ENCODE results near the gene PCSK7. TPM values are rescaled to one million over a fixed set of nuclear protein-coding genes. Genes with fewer than 3 reads are reported as not detected.

Gene PCSK7
- polyA plus RNA-seq, 1 donor: 28.8 TPM

GRCh38 chr11:117230999-117231841 lies 653 bp downstream of the PCSK7 start:
- DNase-seq: no peak

GRCh38 chr11:117230286-117230961 lies 1.4 kb downstream of the PCSK7 start:
- no peak for DNase-seq

DNA sequence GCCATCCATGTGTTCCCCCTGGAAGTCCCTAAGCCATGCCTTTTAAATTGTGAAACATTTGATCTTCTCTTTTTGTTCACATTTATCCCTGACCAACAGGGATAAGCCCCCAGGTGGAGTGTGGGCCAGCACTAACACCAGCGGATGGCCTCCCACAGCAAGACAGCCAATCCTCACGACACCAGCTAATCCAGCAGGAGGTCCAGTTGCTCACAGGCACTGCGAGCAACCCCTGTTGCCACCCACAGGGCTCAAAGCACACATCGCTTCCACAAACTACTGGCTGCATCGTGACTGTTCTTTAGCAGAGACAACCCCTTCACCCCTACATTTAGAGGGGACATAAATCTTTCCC lies 2.0 kb downstream of the PCSK7 start:
- no peak for DNase-seq

DNA sequence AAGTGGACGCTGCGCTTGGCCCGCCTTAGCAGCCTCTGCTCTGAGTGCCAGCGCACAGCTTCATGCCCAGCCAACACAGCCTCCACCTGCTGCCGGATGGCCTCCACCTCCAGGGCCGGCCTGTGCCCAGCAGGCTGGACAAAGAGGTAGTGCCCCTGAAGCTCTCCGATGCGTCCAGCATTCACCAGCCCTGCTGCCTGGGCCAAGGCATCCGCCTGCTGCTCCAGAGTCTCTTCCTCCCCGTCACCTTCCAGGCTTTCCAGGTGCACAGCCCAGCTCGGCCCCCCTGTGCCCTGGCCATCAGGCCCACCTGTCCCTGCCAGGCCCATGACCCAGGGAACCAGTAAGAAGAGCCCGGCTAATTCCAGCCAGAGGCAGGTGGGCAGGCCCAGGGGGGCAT lies 2.5 kb downstream of the PCSK7 start:
- DNase-seq: no peak

DNA sequence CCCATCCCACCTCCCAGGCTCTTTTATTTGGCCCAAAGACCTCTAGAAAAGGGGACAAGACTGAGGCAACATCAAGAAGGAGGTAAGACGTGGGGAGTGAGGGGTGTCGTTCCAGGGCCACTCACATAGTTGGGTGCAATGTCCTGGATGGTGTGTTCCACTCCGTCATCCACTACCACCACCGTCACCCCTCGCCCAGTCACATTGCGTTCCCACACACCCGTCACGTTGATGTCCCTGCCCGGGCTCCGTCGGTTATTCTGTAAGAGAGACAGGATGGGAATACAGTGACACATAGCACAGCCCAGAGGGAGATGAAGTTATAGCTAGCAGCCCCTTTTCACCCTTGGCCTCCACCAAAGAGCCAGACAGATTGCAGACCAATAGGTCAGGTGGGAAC lies 3.8 kb downstream of the PCSK7 start:
- no peak for DNase-seq

GRCh38 chr11:117226388-117227385 lies 5.2 kb downstream of the PCSK7 start:
- DNase-seq: peak; percentile 81

DNA sequence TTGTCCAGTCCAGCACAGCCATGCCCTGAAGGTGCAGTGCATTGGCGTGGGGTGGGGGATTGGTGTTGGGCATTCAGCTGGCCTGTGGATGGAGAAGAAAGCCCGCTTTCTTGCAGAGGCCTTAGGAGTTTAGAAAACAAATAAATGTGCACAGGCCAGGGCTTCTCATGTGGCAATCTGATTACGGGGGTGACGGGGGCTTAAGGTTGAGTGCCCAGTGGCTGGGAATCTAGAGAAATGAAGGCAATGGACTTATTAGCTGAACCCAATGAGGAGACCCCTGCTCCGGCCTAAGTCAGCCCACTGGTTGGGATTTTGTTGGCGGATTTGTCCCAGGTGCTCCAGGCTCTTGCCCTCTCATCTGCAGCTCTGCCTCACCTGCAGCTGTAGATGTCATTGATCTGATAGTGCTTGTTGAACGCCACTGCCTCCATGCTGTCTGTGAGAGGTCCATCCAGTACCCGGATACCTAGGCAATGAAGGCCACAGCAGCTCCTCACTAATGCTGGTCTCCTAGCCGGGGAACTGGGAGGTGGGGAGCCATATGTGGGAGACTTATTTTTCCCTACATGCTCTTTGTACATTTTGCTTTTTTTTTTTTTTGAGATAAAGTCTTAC lies 6.2 kb downstream of the PCSK7 start:
- DNase-seq: no peak

DNA sequence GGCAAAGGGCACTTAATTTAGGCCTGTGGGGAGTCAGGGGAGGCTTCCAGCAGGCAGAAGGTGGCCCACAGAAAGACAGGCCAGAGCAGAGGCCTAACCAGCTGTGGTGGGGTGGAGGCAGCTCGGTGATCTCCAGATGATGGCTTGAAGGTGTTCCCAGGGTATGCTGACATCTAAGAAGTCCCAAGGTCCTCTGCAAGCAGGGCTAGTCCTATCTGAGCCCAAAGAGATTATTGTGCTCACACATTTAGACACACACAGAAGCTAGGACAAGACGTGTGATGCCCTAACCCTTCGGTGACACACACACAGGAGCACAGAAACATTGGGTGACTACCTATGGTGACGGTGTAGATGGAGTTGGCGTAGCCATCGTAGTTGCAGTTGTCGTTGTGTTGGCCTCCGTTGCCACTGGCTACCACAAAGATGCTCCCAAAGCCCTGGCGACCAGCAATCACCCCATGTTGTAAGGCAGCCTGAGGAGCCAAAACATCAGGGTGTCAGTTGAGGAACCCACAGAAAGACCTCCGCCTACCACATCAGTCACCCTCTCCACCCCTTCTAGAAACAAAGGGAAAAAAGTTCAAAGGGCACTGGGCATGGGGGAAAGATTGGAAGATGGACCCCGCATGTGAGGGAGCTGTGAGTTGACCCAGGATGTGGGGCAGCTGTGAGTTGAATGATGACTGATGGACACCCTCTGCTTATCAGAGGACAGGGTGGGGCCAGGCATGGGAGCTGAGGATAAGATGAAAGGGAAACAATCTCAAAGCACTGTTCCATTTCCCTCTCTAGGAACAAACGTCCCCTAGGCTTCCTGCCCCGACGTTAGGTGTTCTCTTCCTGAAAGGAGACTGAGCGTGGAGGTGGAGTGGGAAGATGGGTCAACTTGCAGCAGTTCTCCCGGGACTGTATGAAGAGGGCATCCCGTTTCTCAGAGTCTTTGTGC lies 7.9 kb downstream of the PCSK7 start:
- no peak for DNase-seq

DNA sequence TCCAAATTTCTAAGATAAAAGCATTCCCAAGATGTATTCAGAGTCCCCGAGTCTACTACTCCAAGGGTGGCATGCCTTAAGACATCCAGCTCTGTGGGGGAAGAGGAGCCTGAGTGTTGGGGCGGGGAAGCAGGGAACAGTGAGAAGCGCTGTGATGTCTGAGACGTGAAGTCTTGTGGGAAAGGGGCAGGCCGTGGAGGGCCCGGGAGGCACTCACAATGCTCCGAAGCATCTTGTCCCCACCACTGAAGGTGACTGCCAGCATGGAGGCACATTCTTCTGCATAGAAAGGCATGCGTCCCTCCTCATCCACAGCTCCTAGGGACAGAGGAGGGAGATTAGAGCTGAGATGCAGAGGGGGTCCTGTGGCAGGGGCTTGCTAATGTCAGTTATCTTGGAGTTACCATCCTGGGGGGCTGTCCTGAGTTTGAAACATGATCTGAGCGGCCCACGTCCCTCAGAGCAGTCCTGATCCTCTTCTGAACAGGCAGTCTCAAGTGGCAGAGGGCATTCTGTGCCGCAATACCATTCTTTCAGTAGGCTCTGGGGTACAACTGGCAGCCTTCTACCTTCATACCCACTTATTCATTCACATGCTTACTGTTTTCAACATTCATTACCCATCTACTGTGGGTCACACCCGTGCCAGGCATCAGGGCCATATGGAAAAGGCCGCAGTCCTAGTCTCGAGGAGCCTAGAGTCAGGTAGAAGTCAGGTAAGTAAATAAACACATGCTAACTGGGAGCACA lies 8.7 kb downstream of the PCSK7 start:
- DNase-seq: no peak

DNA sequence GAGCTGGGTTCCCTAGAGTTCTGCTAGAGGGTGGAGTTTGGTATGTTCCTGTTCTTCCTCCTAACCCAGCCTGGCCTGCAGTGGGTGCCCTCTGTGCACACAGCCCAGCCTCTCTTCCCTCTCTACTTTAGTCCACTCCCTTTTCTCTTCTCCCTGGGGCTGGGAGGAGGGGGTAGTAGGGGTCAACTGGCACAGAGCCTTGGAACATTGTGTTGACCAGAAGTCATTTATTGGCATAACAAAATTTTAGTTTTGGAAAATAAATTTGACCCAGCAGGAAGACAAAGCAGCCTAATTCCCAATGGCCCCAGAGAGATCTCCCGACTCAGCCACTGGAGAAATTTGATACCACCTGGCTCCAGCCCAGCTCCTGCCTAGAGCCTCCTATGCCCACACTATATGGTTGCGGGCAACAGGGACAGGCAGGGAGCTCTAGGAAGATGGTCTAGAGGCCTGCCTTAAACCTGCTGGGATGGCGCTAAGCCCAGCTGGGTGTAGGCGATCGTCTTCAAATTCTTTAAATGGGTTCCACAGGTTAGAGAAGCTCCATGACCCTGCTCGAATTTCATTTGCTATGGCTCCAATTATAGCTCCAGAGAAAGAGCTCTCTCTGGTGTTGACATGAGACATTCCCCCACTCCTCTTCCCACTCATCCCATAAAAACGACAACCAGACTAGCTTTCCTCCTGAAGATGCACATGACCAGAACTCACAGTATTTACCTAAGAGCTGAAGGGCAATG lies 9.9 kb downstream of the PCSK7 start:
- DNase-seq: peak; percentile 66

DNA sequence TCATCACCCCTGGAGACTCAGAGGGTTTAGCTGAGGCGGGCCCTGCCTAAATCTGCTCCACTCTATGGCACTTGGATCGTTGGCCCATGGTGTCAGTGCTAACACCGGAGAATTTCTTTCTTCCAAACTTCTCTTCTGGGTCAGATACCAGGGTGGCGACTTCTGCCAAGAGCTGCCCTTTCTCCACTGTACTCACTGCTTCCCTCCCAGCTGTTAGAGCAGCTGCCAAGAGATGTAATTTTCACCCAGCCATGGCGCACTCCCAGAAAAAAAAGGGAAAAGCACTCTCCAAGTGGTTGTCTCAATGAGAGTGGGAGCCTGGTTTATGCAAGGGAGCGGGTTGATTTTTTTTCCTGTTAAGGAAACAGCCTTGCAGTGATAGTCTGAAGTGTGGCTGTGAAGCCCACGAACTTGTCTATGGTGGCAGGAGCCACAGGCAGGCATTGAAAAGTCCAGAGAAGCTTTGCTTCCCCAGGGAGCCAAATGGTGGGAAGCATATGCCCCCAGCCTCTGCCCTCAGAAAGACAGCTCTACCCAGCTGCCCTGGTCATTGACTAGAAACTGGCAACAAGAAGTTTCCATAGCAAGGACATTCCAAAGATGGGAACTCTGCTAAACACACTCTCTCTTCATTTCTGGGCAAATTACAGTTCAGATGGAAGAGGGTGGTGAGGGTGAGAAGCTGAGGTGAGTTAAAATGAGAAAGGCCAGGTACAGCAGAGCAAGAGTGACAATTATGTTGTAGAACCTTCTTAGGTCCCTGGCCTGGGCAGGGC lies 10.7 kb downstream of the PCSK7 start:
- DNase-seq: peak; percentile 59

GRCh38 chr11:117220568-117220967 lies 11.3 kb downstream of the PCSK7 start:
- DNase-seq: peak; percentile 73

GRCh38 chr11:117219995-117220394 lies 11.9 kb downstream of the PCSK7 start:
- DNase-seq: no peak

- DNase-seq: no peak
Measured at GRCh38 chr11:117219455-117219854, 12.4 kb downstream of the PCSK7 start.

DNA sequence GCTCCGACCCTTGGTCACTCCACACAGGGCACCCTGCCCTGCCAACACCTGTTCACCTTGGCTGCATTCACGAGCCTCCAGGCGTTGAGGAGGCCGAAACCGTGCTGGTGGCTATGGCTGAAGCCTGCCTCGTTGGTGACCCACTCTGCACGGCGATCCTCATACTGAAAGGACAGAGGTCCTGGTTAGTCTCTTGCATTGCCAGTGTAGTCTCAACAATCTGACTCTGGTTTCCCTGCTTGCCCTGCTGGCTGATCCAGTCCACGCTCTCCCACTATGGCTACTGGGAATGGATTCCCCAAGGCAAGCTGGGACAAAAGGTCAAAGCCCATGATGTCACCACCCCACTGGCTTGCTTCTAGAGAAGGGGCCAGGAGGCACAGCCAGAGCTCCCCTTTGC lies 12.9 kb downstream of the PCSK7 start:
- no peak for DNase-seq

- DNase-seq: no peak
Measured at GRCh38 chr11:117218133-117218915, 13.5 kb downstream of the PCSK7 start.

DNA sequence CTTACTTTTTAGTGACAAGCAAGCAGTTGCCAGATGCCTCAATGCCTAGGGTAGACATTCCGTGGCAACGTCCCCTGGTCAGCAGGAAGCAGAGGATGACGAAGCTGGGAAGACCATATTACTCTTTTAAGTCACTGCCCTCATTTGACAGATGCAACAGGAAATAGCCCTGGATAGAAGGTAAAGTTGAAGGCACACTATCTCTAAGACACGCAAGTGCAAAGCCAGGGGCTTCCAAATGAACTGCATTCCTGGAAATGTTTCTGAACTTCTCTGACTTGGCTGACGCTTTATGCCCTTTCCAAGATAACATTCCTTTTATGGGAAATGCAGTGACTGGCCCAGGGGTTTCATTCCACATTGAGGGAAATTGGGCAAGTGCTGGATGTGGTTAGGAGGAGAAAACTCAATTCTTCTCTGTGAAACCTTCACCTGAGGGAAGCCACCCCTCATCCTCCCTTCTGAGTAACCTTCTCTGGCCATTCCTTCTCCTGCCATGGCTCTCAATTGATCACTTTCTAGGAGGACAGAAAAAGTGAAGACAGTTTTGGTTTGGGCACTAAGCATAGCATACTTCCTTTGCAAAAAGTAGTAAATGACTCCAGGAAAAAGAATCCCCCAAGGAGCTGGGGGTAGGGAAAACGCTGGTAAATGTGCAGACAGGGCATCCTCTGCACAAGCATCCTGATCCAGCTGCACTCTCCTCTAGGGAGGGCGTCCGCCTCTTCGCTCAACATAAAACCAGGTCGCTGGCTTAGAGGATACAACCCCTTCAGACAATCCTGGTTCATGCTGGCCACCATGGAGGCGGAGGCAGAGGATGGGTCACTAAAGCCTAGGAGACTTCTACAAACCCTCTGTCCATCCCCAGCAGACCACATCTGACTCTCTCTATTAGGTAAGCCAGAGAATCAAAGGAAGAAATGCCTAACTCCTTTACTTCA lies 14.5 kb downstream of the PCSK7 start:
- no peak for DNase-seq
